Lung (tissue), 12 donors: ENCODE data around the gene ARHGEF17. TPM values are rescaled to one million over a fixed set of nuclear protein-coding genes. Genes with fewer than 3 reads are reported as not detected.

Experiments used
- ATAC-seq: fragments of 200-7000 bp; cut with Tn5 transposase; one replicate; pipeline ENCODE4 v1.9.1; 2020; ENCODE audit warnings: moderate number of reproducible peaks; ENCODE audit not compliant: insufficient read depth, low FRiP score
- DNase-seq, 3 donors: peaks; one replicate each; pipeline ENCODE4 v3.0.0-alpha.2; 2013 to 2017
- H3K27ac ChIP-seq, 2 donors: one replicate each; pipeline ENCODE4 v1.5.1; 2013; ENCODE audit warnings: mild to moderate bottlenecking in 2 of 2, moderate library complexity in 2 of 2, control low read depth in 1 of 2, inconsistent platforms in 1 of 2, low read depth in 1 of 2, low read length in 1 of 2
- H3K27me3 ChIP-seq, 3 donors: one replicate each; pipeline ENCODE4 v1.5.1; 2013; ENCODE audit warnings: low read length in 2 of 3; ENCODE audit not compliant: control insufficient read depth in 3 of 3, insufficient read depth in 3 of 3
- H3K36me3 ChIP-seq, 4 donors: one replicate each; pipeline ENCODE4 v1.5.1; 2013; ENCODE audit warnings: low read length in 4 of 4, mild to moderate bottlenecking in 1 of 4, moderate library complexity in 1 of 4; ENCODE audit not compliant: control insufficient read depth in 4 of 4, insufficient read depth in 4 of 4
- H3K4me1 ChIP-seq, 5 donors: one replicate each; pipeline ENCODE4 v1.5.1; 2013; ENCODE audit warnings: low read length in 5 of 5, mild to moderate bottlenecking in 2 of 5, moderate library complexity in 1 of 5; ENCODE audit not compliant: control insufficient read depth in 5 of 5, insufficient read depth in 5 of 5
- H3K4me3 ChIP-seq: one replicate; pipeline ENCODE4 v1.5.1; 2013; ENCODE audit warnings: mild to moderate bottlenecking, control low read depth, moderate library complexity
- H3K9ac ChIP-seq, 2 donors: one replicate each; pipeline ENCODE4 v1.5.1; 2013; ENCODE audit warnings: low read length in 2 of 2, control low read depth in 1 of 2; ENCODE audit not compliant: insufficient read depth in 1 of 2
- H3K9me3 ChIP-seq, 4 donors: one replicate each; pipeline ENCODE4 v1.5.1; 2013; ENCODE audit warnings: low read length in 3 of 4, mild to moderate bottlenecking in 1 of 4, moderate library complexity in 1 of 4; ENCODE audit not compliant: control insufficient read depth in 4 of 4, insufficient read depth in 3 of 4
- WGBS, 2 donors: extraction: QIAGEN DNeasy Blood & Tissue Kit; methylation state at CpG; one replicate each; pipeline ENCODE4 v1.1.7; 2013; 5-methylcytosine and 5-hydroxymethylcytosine counted together
- polyA plus RNA-seq, 2 donors: library from polyadenylated mRNA; stranded (reverse); fragments of 200-250 nt; gene quantifications; one replicate each; pipeline ENCODE4 v1.2.1, GENCODE V29; 2013
- total RNA-seq, 2 donors: library from RNA; depleted of rRNA in 1 of 2; stranded (reverse); fragments of >200 nt in 1 of 2; gene quantifications; one replicate each; pipeline ENCODE4 v1.2.1, GENCODE V29; 2014 to 2021
- TF ChIP-seq, protein P1 (sequence below): IDR thresholded peaks from 2 replicates; pipeline ENCODE4 v1.5.1; 2012; ENCODE audit warnings: mild to moderate bottlenecking; ENCODE audit errors: control extremely low read depth, extremely low read depth
- donor health status: control.
- donor health status: control.
- donor health status: Bipolar disorder and iron deficiency.
- donor health status: healthy.
- donor health status: DM: yes; HTN: yes; CAD: no.

ARHGEF17 gene
- total and polyA plus RNA-seq, 4 donors = 27.9 to 74.6 (median 53.5) TPM

DNA sequence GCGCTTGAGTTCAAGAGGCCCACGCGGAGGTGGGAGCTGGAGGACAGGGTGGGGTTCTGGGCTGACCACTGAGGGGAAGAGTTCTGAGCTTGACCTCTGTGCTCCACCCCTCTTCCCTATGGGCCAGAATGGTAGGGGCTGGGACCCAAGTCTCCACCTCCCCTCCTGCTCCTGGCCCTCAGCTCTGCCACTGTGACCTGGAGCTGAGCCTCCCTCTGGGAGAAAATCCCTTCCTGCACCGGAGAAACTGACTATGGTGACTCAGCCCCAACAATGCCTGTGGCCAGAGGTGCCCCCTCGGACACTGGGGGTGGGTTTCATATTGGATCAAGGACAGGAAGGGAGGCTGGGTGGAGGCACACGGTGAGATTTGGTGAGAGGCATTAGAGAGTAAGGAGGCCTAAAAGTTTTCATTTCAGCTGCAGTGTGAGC lies 91.1 kb downstream of the ARHGEF17 start:
- Histone ChIP-seq H3K9me3 (no peaks in the 10 kb centered on the region), H3K9ac (no peak overlapping the region), H3K27ac (peak overlapping the region in 1 of 2 donors; percentile 62), H3K4me3 (no peak overlapping the region), H3K4me1 (no peaks in the 10 kb centered on the region), H3K27me3 (no peaks in the 10 kb centered on the region), H3K36me3 (peaks cover 0 to 8% (median 1%) of the 10 kb centered on the region in 4 donors)
- WGBS, 2 donors = 79 to 86% methylated on average over 6 of the region's 6 CpGs
- ATAC-seq = no peak
- TF ChIP-seq, protein P1, sequence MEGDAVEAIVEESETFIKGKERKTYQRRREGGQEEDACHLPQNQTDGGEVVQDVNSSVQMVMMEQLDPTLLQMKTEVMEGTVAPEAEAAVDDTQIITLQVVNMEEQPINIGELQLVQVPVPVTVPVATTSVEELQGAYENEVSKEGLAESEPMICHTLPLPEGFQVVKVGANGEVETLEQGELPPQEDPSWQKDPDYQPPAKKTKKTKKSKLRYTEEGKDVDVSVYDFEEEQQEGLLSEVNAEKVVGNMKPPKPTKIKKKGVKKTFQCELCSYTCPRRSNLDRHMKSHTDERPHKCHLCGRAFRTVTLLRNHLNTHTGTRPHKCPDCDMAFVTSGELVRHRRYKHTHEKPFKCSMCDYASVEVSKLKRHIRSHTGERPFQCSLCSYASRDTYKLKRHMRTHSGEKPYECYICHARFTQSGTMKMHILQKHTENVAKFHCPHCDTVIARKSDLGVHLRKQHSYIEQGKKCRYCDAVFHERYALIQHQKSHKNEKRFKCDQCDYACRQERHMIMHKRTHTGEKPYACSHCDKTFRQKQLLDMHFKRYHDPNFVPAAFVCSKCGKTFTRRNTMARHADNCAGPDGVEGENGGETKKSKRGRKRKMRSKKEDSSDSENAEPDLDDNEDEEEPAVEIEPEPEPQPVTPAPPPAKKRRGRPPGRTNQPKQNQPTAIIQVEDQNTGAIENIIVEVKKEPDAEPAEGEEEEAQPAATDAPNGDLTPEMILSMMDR = no peak
- DNase-seq = no peak

DNA sequence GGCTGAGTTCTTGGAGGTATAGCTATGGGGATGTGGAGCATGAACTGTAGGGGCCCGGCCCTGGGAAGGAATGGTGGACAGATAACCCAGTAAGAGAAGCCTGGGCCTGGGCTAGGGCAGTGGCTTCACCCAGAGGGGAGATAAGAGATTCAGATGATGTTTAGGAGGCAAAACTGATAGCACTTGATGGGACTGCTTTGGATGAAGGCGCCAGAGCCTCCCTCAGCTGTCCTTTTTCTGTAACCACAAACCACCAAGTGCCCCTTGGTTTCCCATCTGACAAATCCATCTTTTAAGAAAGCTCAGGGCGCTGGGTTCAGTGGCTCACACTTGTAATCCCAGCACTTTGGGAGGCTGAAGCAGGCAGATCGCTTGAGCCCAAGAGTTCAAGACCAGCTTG lies 91.6 kb downstream of the ARHGEF17 start:
- H3K4me3 ChIP-seq = no peak overlapping the region
- DNase-seq (no peak), ATAC-seq (no peak)
- no peaks in the 10 kb centered on the region for H3K4me1 ChIP-seq
- 65 to 86% methylated on average over 4 of the region's 4 CpGs for WGBS, 2 donors
- peaks cover 0 to 8% (median 1%) of the 10 kb centered on the region in 4 donors for H3K36me3 ChIP-seq
- TF ChIP-seq, protein P1 = no peak
- peak overlapping the region in 1 of 2 donors; percentile 62 for H3K27ac ChIP-seq
- no peaks in the 10 kb centered on the region for H3K27me3 ChIP-seq
- H3K9ac ChIP-seq = no peak overlapping the region
- H3K9me3 ChIP-seq = no peaks in the 10 kb centered on the region

DNA sequence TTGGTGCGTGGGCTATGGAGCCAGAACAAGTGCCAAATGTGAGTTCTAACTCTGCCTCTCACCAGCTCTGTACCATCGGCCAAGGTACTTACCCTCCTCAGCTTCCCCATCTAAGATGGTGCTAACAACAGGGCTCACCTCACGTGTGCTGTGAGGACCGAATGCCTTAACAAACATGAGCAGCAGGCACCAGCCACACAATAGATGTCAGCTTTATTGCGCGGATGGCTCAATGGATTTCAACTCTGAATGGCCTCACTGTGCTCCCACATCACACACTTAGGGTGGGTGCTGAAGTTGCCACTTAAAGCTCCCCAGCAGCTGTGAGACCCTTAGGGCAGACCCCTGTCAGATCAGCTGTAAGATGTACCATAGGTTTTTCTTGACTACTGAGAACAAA lies 92.2 kb downstream of the ARHGEF17 start:
- WGBS, 2 donors = 91 to 93% methylated on average over 6 of the region's 6 CpGs
- no peaks in the 10 kb centered on the region for H3K27me3 ChIP-seq
- no peak overlapping the region for H3K4me3 ChIP-seq
- H3K27ac ChIP-seq = no peak overlapping the region
- no peak overlapping the region for H3K9ac ChIP-seq
- no peaks in the 10 kb centered on the region for H3K4me1 ChIP-seq
- TF ChIP-seq, protein P1 = no peak
- H3K9me3 ChIP-seq = no peaks in the 10 kb centered on the region
- ATAC-seq (no peak), DNase-seq (no peak)
- peaks cover 0 to 8% (median 1%) of the 10 kb centered on the region in 4 donors for H3K36me3 ChIP-seq

DNA sequence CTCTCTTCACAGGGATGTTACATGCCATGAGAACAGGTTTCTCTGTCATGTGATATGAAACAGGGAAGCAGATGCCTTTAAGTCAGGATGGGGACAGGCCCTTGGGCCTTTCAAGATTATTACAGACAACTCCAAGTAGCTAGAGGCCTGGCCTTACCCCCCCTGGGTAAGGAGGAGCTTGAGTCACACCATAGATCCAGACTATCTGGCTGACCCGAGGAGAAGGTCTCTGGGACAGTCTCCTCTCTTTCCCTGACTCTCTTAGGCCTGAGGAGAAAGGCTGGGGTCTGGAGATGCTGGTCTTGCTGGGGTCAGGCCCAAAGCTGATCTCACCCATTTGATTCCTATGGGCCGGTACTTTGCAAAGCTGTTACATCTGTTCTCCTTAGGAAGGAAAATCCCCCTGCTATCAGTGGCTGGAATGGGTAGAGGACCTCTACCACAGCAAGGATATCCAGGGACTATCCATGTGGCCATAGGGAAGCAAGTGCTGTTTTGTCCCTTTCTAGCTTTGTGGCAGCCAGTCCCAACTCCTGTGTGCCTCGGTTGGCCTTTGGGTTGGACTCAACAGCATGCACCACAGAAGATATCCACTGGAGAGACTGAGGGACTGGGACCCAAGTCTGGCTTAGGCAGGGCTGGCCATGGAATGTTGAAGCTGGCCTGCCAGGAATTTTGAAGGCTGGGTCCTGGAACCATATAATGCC lies 93.3 kb downstream of the ARHGEF17 start:
- H3K9me3 ChIP-seq = no peaks in the 10 kb centered on the region
- 86 to 89% methylated on average over 3 of the region's 3 CpGs for WGBS, 2 donors

More for the DNA sequence above, 93.3 kb downstream of the ARHGEF17 start:
- H3K4me1 ChIP-seq = no peaks in the 10 kb centered on the region
- TF ChIP-seq, protein P1 = no peak
- no peak overlapping the region for H3K4me3 ChIP-seq
- DNase-seq (no peak), ATAC-seq (no peak)
- peaks cover 0 to 8% (median 1%) of the 10 kb centered on the region in 4 donors for H3K36me3 ChIP-seq
- no peak overlapping the region for H3K27ac ChIP-seq
- H3K9ac ChIP-seq = no peak overlapping the region
- no peaks in the 10 kb centered on the region for H3K27me3 ChIP-seq
